Iris pigment epithelial cell (primary cell): ENCODE measurements around the gene MAJIN.
"Not testable (repeated sequence)": the region's sequence is repeated elsewhere in the genome, so short reads cannot be mapped to it uniquely, and the experiment has no call there.

Experiments used
- DNase-seq: peaks from one replicate; pipeline ENCODE4 v3.0.0-alpha.2; 2011; ENCODE audit warnings: low read depth

Gene MAJIN

GRCh38 chr11:64971421-64972233, at the start of gene MAJIN:
MAJIN (minus strand) TSS chr11:64972108; CDS start chr11:64959405, 12,703 bp downstream.
- peak; percentile 54 for DNase-seq

- DNase-seq, result no peak
Observed at GRCh38 chr11:65021509-65021908, 49.6 kb upstream of the MAJIN start.

GRCh38 chr11:65021003-65021402, 49.1 kb upstream of the MAJIN start:
- DNase-seq, result no peak

- no peak for DNase-seq
Observed at GRCh38 chr11:65019824-65020223, 47.9 kb upstream of the MAJIN start.

- no peak for DNase-seq
Observed at GRCh38 chr11:65017937-65018336, 46.0 kb upstream of the MAJIN start.

- DNase-seq, result no peak
Observed at GRCh38 chr11:65016705-65017104, 44.8 kb upstream of the MAJIN start.

GRCh38 chr11:65014726-65015227, 42.9 kb upstream of the MAJIN start:
- DNase-seq, result peak; percentile 29

- peak; percentile 86 for DNase-seq
Observed at GRCh38 chr11:65013888-65014725, 42.2 kb upstream of the MAJIN start, which contains the start of gene ARL2. ARL2 (plus strand) TSS chr11:65014160; CDS start chr11:65014208, 48 bp downstream.

GRCh38 chr11:65013130-65013887, 41.4 kb upstream of the MAJIN start:
- DNase-seq, result peak; percentile 82

- DNase-seq, result no peak
Observed at GRCh38 chr11:65008873-65009272, 37.0 kb upstream of the MAJIN start.

GRCh38 chr11:65008016-65008415, 36.1 kb upstream of the MAJIN start:
- no peak for DNase-seq

- DNase-seq, result not testable (repeated sequence)
Observed at GRCh38 chr11:65003968-65004367, 32.1 kb upstream of the MAJIN start.

- peak; percentile 60 for DNase-seq
Observed at GRCh38 chr11:65003282-65003681, 31.4 kb upstream of the MAJIN start.

- DNase-seq, result no peak
Observed at GRCh38 chr11:65002706-65003105, 30.8 kb upstream of the MAJIN start.

- no peak for DNase-seq
Observed at GRCh38 chr11:64999478-64999877, 27.6 kb upstream of the MAJIN start.

- DNase-seq, result no peak
Observed at GRCh38 chr11:64998690-64999431, 27.0 kb upstream of the MAJIN start.

- DNase-seq, result no peak
Observed at GRCh38 chr11:64998141-64998540, 26.2 kb upstream of the MAJIN start.

- DNase-seq, result peak; percentile 69
Observed at GRCh38 chr11:64996710-64997380, 24.9 kb upstream of the MAJIN start, which contains the start of gene BATF2. BATF2 (minus strand) TSS chr11:64996971; CDS start chr11:64996914, 57 bp downstream.

- DNase-seq, result no peak
Observed at GRCh38 chr11:64996327-64996709, 24.4 kb upstream of the MAJIN start.

GRCh38 chr11:64994318-64994717, 22.4 kb upstream of the MAJIN start:
- DNase-seq, result no peak
